ENCODE data around the gene UBIAD1. TPM values are rescaled to one million over a fixed set of nuclear protein-coding genes. Genes with fewer than 3 reads are reported as not detected.

UBIAD1 gene, protein sequence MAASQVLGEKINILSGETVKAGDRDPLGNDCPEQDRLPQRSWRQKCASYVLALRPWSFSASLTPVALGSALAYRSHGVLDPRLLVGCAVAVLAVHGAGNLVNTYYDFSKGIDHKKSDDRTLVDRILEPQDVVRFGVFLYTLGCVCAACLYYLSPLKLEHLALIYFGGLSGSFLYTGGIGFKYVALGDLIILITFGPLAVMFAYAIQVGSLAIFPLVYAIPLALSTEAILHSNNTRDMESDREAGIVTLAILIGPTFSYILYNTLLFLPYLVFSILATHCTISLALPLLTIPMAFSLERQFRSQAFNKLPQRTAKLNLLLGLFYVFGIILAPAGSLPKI
- total RNA-seq = 10 to 100 TPM in 2 of 4 donors, 1 to 10 TPM in 2; 4.6 to 16.2 (median 9.9) TPM

- H3K27ac ChIP-seq = peak within 1 kb of the TSS; percentile 96 to 98 (median 97)
- peaks cover 21 to 39% (median 33%) of the 10 kb centered on the region in 3 donors for H3K4me1 ChIP-seq
- peaks cover 0 to 8% (median 0%) of the 10 kb centered on the region in 3 donors for H3K36me3 ChIP-seq
- TF ChIP-seq CTCF (IDR thresholded peaks at IDR 0.05) (peak in 1 of 6 experiments; percentile 5), POLR2A (IDR thresholded peaks at IDR 0.05) (peak in 2 of 4 donors; percentile 17 to 62)
- intact Hi-C loops (cut with DNase I) = no loop called here
- DNase-seq = peak; percentile 49
- H3K9me3 ChIP-seq = no peaks in the 10 kb centered on the region
- no peaks in the 10 kb centered on the region for H3K27me3 ChIP-seq
- peak within 1 kb of the TSS; percentile 76 to 99 (median 89) for H3K4me3 ChIP-seq
- WGBS, 2 donors = 8% methylated on average over 5 of the region's 64 CpGs; no CpG with 5 or more reads in 1 of the 2 donors
Measured at GRCh38 chr1:11272832-11273594, at the start of gene UBIAD1. TSS of gene UBIAD1 (plus strand) at chr1:11273198. CDS start at chr1:11273532, 334 bp downstream.

- Histone ChIP-seq H3K9me3 (no peaks in the 10 kb centered on the region), H3K27ac (no peak overlapping the region), H3K27me3 (no peaks in the 10 kb centered on the region), H3K36me3 (peaks cover 27 to 98% (median 46%) of the 10 kb centered on the region in 3 donors), H3K4me3 (no peak overlapping the region), H3K4me1 (no peaks in the 10 kb centered on the region)
- intact Hi-C loops (cut with DNase I) = no loop called here
- WGBS, 2 donors = 86 to 89% methylated on average over 10 of the region's 10 CpGs
- TF ChIP-seq CTCF (IDR thresholded peaks at IDR 0.05) = no peak
- no peak for TF ChIP-seq POLR2A (IDR thresholded peaks at IDR 0.05)
- DNase-seq = no peak
Measured at GRCh38 chr1:11227106-11228077, 45.6 kb upstream of the UBIAD1 start.

GRCh38 chr1:11229203-11229602 is 43.8 kb upstream of the UBIAD1 start:
- H3K27me3 ChIP-seq = no peaks in the 10 kb centered on the region
- no peak for DNase-seq
- no peak overlapping the region for H3K4me3 ChIP-seq
- H3K27ac ChIP-seq = no peak overlapping the region
- WGBS, 2 donors = 82 to 83% methylated on average over 4 of the region's 4 CpGs
- intact Hi-C loops (cut with DNase I) = no loop called here
- no peaks in the 10 kb centered on the region for H3K4me1 ChIP-seq
- peaks cover 36 to 98% (median 56%) of the 10 kb centered on the region in 3 donors for H3K36me3 ChIP-seq
- TF ChIP-seq POLR2A (IDR thresholded peaks at IDR 0.05) (no peak), CTCF (IDR thresholded peaks at IDR 0.05) (no peak)
- H3K9me3 ChIP-seq = no peaks in the 10 kb centered on the region

- H3K4me1 ChIP-seq = peaks cover 0 to 3% (median 0%) of the 10 kb centered on the region in 3 donors
- no peak for TF ChIP-seq CTCF (IDR thresholded peaks at IDR 0.05)
- TF ChIP-seq POLR2A (IDR thresholded peaks at IDR 0.05) = no peak
- no peaks in the 10 kb centered on the region for H3K9me3 ChIP-seq
- no peak overlapping the region for H3K27ac ChIP-seq
- no peak for DNase-seq
- no peaks in the 10 kb centered on the region for H3K27me3 ChIP-seq
- H3K4me3 ChIP-seq = no peak overlapping the region
- intact Hi-C loops (cut with DNase I) = no loop called here
- 90 to 100% methylated on average over 2 of the region's 2 CpGs for WGBS, 2 donors
- H3K36me3 ChIP-seq = peaks cover 32 to 100% (median 59%) of the 10 kb centered on the region in 3 donors
Measured at GRCh38 chr1:11233208-11233607, 39.8 kb upstream of the UBIAD1 start.

All from esophagus squamous epithelium (tissue), 5 donors.